ENCODE measurements around the gene OMD.

DNA sequence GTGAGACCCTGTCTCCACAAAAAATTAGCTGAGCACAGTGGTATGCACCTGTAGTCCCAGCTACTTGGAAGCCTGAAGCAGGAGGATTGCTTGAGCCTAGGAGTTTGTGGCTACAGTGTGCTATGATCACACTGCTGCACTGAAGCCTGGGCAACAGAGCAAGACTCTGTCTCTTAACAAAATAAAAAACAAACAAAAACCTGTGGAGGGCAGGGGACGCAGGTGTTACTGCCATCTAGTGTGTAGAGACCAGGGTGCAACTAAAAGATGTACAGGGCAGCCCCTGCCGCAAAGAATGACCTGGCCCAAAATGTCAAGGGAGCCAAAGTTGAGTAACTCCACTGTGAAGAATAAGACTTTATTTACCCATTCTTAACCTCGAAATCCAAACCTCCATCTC, 30.9 kb upstream of the OMD start:
- TF ChIP-seq, protein P1, sequence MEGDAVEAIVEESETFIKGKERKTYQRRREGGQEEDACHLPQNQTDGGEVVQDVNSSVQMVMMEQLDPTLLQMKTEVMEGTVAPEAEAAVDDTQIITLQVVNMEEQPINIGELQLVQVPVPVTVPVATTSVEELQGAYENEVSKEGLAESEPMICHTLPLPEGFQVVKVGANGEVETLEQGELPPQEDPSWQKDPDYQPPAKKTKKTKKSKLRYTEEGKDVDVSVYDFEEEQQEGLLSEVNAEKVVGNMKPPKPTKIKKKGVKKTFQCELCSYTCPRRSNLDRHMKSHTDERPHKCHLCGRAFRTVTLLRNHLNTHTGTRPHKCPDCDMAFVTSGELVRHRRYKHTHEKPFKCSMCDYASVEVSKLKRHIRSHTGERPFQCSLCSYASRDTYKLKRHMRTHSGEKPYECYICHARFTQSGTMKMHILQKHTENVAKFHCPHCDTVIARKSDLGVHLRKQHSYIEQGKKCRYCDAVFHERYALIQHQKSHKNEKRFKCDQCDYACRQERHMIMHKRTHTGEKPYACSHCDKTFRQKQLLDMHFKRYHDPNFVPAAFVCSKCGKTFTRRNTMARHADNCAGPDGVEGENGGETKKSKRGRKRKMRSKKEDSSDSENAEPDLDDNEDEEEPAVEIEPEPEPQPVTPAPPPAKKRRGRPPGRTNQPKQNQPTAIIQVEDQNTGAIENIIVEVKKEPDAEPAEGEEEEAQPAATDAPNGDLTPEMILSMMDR (IDR thresholded peaks at IDR 0.05; ENCODE audit: borderline replicate concordance, extremely low read depth, low read length, poor library complexity, severe bottlenecking) = peak; percentile 51
- no peak for TF ChIP-seq EZH2 (IDR thresholded peaks at IDR 0.05; ENCODE audit: borderline replicate concordance, low read depth, low read length, severe bottlenecking)
